Hepatocyte (in vitro differentiated cells): ENCODE measurements around the gene PLCG1. TPM values are rescaled to one million over a fixed set of nuclear protein-coding genes. Genes with fewer than 3 reads are reported as not detected.

Experiments
- DNase-seq: peaks from one replicate; pipeline ENCODE4 v3.0.0-alpha.2; 2016; ENCODE audit warnings: low spot score
- H2AFZ ChIP-seq: fragments of 200-600 bp; sonication (generic); 2 replicates; pipeline ENCODE4 v1.6.0; 2016; ENCODE audit warnings: antibody characterized with exemption, mild to moderate bottlenecking
- H3K27ac ChIP-seq: fragments of 200-600 bp; sonication (generic); 2 replicates; pipeline ENCODE4 v1.5.1; 2016; ENCODE audit warnings: mild to moderate bottlenecking
- H3K27me3 ChIP-seq: fragments of 200-600 bp; sonication (generic); 2 replicates; pipeline ENCODE4 v1.6.1; 2016
- H3K36me3 ChIP-seq: fragments of 200-600 bp; sonication (generic); replicated peaks from 2 replicates; pipeline ENCODE4 v1.5.1; 2016; ENCODE audit warnings: low read depth; ENCODE audit not compliant: insufficient read depth
- H3K4me1 ChIP-seq: fragments of 200-600 bp; sonication (generic); 2 replicates; pipeline ENCODE4 v1.5.1; 2016; ENCODE audit warnings: mild to moderate bottlenecking, moderate library complexity; ENCODE audit not compliant: insufficient read depth
- H3K4me2 ChIP-seq: fragments of 200-600 bp; sonication (generic); 2 replicates; pipeline ENCODE4 v1.6.0; 2016
- H3K4me3 ChIP-seq: fragments of 200-600 bp; sonication (generic); 2 replicates; pipeline ENCODE4 v1.5.1; 2016; ENCODE audit warnings: mild to moderate bottlenecking
- H3K79me2 ChIP-seq: fragments of 200-600 bp; sonication (generic); 2 replicates; pipeline ENCODE4 v1.6.0; 2017; ENCODE audit warnings: mild to moderate bottlenecking
- H3K9me2 ChIP-seq: fragments of 200-600 bp; sonication (generic); replicated peaks from 2 replicates; pipeline ENCODE4 v1.6.0; 2017; ENCODE audit warnings: mild to moderate bottlenecking; ENCODE audit not compliant: insufficient read depth
- H3K9me3 ChIP-seq: fragments of 200-600 bp; sonication (generic); 2 replicates; pipeline ENCODE4 v1.5.1; 2016; ENCODE audit warnings: low read depth, mild to moderate bottlenecking
- H4K20me1 ChIP-seq: fragments of 200-600 bp; sonication (generic); 2 replicates; pipeline ENCODE4 v1.6.0; 2016; ENCODE audit warnings: mild to moderate bottlenecking; ENCODE audit not compliant: insufficient read depth, poor library complexity, severe bottlenecking
- CTCF ChIP-seq: fragments of 200-600 bp; sonication (generic); IDR thresholded peaks from 2 replicates; pipeline ENCODE4 v1.5.1; 2016; ENCODE audit warnings: antibody characterized with exemption, mild to moderate bottlenecking; ENCODE audit not compliant: poor library complexity
- EZH2 ChIP-seq: fragments of 200-600 bp; sonication (generic); IDR thresholded peaks from 2 replicates; pipeline ENCODE4 v1.6.1; 2016; ENCODE audit warnings: antibody characterized with exemption, mild to moderate bottlenecking, borderline replicate concordance
- EZH2phosphoT487 ChIP-seq: fragments of 200-600 bp; sonication (generic); IDR thresholded peaks from one replicate; pipeline ENCODE4 v1.6.1; 2018; ENCODE audit warnings: antibody characterized with exemption, mild to moderate bottlenecking, low read depth, moderate library complexity; ENCODE audit not compliant: unreplicated experiment, severe bottlenecking
- WGBS: methylation state at CpG from one replicate; pipeline ENCODE4 v1.1.6; 2016; ENCODE audit warnings: low lambda C conversion rate; ENCODE audit errors: missing lambda C conversion rate; 5-methylcytosine and 5-hydroxymethylcytosine counted together
- polyA plus RNA-seq: library from polyadenylated mRNA; unstranded; fragments of >200 nt; fragmentation: Nextera tagmentation; extraction: Ambion mirVana; gene quantifications from 2 replicates; pipeline ENCODE4 v1.2.1, GENCODE V29; 2016
- total RNA-seq: library from RNA; depleted of rRNA; stranded (reverse); fragments of >200 nt; gene quantifications from 2 replicates; pipeline ENCODE4 v1.2.3, GENCODE V29; 2014

The PLCG1 gene
- total and polyA plus RNA-seq, 2 experiments from 2014 or later = 52.7 to 73.2 TPM

- Histone ChIP-seq H3K79me2 (no peaks in the 10 kb centered on the region), H3K9me2 (no peaks in the 10 kb centered on the region), H3K4me3 (no peak overlapping the region), H3K4me2 (no peak overlapping the region), H3K27ac (no peak overlapping the region), H3K9me3 (no peaks in the 10 kb centered on the region), H3K4me1 (no peaks in the 10 kb centered on the region), H3K27me3 (no peaks in the 10 kb centered on the region), H4K20me1 (peaks cover 2% of the 10 kb centered on the region), H2AFZ (no peak overlapping the region), H3K36me3 (no peaks in the 10 kb centered on the region)
- DNase-seq = no peak
- TF ChIP-seq EZH2 (no peak), CTCF (no peak), EZH2phosphoT487 (no peak)
- 96% methylated on average over 24 of the region's 24 CpGs for WGBS
These were observed 27.9 kb downstream of the PLCG1 start for GRCh38 chr20:41165001-41165882.

- Histone ChIP-seq H3K27ac (no peak overlapping the region), H3K27me3 (no peaks in the 10 kb centered on the region), H3K36me3 (no peaks in the 10 kb centered on the region), H3K79me2 (no peaks in the 10 kb centered on the region), H3K9me3 (no peaks in the 10 kb centered on the region), H3K4me2 (no peak overlapping the region), H2AFZ (no peak overlapping the region), H3K4me1 (no peaks in the 10 kb centered on the region), H3K4me3 (no peak overlapping the region), H4K20me1 (no peaks in the 10 kb centered on the region), H3K9me2 (no peaks in the 10 kb centered on the region)
- TF ChIP-seq EZH2 (no peak), CTCF (no peak)
- 95% methylated on average over 27 of the region's 27 CpGs for WGBS
- no peak for DNase-seq
These were observed 29.1 kb downstream of the PLCG1 start for GRCh38 chr20:41166201-41167117.

- Histone ChIP-seq H3K36me3 (no peaks in the 10 kb centered on the region), H3K4me2 (no peak overlapping the region), H2AFZ (no peak overlapping the region), H3K9me3 (no peaks in the 10 kb centered on the region), H3K4me1 (no peaks in the 10 kb centered on the region), H3K27ac (no peak overlapping the region), H3K9me2 (no peaks in the 10 kb centered on the region), H3K4me3 (no peak overlapping the region), H4K20me1 (no peaks in the 10 kb centered on the region), H3K27me3 (no peaks in the 10 kb centered on the region), H3K79me2 (no peaks in the 10 kb centered on the region)
- no peak for TF ChIP-seq EZH2
- TF ChIP-seq CTCF = no peak
- TF ChIP-seq EZH2phosphoT487 = no peak
- no peak for DNase-seq
- WGBS = 100% methylated on average over 3 of the region's 3 CpGs
These were observed 29.8 kb downstream of the PLCG1 start for GRCh38 chr20:41167118-41167470.
